Measurements from ENCODE around the gene MRPS7. TPM values are rescaled to one million over a fixed set of nuclear protein-coding genes. Genes with fewer than 3 reads are reported as not detected.

Gene MRPS7
- total and polyA plus RNA-seq, 2 experiments from 2014 or later = 47.5 to 102 TPM

GRCh38 chr17:75260641-75261335, 891 bp upstream of the MRPS7 start:
- H3K9me3 ChIP-seq (ENCODE audit: low read depth) = no peaks in the 10 kb centered on the region

DNA sequence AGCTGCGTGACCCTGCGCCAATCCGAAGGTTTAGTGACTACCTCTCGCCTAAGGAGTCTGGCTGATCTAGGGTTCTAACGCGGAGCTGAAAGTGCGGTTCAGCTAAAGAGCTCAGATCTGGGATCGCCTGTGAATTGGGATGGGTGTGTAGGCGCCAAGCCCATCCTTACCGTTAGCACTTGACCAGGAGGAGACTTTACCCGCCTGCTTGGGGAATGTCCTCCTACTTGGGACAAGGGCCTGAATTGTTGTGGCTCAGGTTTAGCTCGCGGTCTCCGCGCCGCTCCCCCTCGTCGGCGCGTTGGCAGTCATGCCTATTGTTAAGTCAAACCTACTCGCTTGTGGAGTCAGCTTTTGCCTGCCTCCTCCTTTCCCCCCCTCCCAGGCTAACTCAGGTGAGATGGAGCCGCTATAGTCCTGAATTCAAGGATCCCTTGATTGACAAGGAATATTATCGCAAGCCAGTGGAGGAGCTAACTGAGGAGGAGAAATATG, 480 bp downstream of the MRPS7 start:
- DNase-seq (ENCODE audit: low spot score) = peak; percentile 33
- WGBS (ENCODE audit: low lambda C conversion rate, missing lambda C conversion rate) = 2% methylated on average over 23 of the region's 23 CpGs
- H3K4me1 ChIP-seq (ENCODE audit: insufficient read depth) = peaks cover 8% of the 10 kb centered on the region
- no peaks in the 10 kb centered on the region for H3K9me3 ChIP-seq (ENCODE audit: low read depth)
- H4K20me1 ChIP-seq (ENCODE audit: insufficient read depth, poor library complexity, severe bottlenecking) = peaks cover 11% of the 10 kb centered on the region
- H3K9me2 ChIP-seq (replicated peaks; ENCODE audit: insufficient read depth) = no peaks in the 10 kb centered on the region
- H3K27me3 ChIP-seq = no peaks in the 10 kb centered on the region
- TF ChIP-seq EZH2phosphoT487 (IDR thresholded peaks at IDR 0.05; ENCODE audit: low read depth, severe bottlenecking, unreplicated experiment) (no peak), EZH2 (IDR thresholded peaks at IDR 0.05; ENCODE audit: borderline replicate concordance) (no peak)
- TF ChIP-seq, protein P1, sequence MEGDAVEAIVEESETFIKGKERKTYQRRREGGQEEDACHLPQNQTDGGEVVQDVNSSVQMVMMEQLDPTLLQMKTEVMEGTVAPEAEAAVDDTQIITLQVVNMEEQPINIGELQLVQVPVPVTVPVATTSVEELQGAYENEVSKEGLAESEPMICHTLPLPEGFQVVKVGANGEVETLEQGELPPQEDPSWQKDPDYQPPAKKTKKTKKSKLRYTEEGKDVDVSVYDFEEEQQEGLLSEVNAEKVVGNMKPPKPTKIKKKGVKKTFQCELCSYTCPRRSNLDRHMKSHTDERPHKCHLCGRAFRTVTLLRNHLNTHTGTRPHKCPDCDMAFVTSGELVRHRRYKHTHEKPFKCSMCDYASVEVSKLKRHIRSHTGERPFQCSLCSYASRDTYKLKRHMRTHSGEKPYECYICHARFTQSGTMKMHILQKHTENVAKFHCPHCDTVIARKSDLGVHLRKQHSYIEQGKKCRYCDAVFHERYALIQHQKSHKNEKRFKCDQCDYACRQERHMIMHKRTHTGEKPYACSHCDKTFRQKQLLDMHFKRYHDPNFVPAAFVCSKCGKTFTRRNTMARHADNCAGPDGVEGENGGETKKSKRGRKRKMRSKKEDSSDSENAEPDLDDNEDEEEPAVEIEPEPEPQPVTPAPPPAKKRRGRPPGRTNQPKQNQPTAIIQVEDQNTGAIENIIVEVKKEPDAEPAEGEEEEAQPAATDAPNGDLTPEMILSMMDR (IDR thresholded peaks at IDR 0.05; ENCODE audit: poor library complexity) = no peak
- no peaks in the 10 kb centered on the region for H3K36me3 ChIP-seq (replicated peaks; ENCODE audit: insufficient read depth, low read depth)
- peak overlapping the region; percentile 65 for H2AFZ ChIP-seq
- H3K27ac ChIP-seq = peak overlapping the region; percentile 97
- H3K4me2 ChIP-seq = peak overlapping the region; percentile 85
- H3K4me3 ChIP-seq = peak overlapping the region; percentile 77
- H3K79me2 ChIP-seq = peaks cover 55% of the 10 kb centered on the region

More at GRCh38 chr17:75260641-75261335, 891 bp upstream of the MRPS7 start:
- DNase-seq (ENCODE audit: low spot score) = no peak
- WGBS (ENCODE audit: low lambda C conversion rate, missing lambda C conversion rate) = 5% methylated on average over 31 of the region's 31 CpGs
- H3K4me1 ChIP-seq (ENCODE audit: insufficient read depth) = peaks cover 8% of the 10 kb centered on the region
- peaks cover 11% of the 10 kb centered on the region for H4K20me1 ChIP-seq (ENCODE audit: insufficient read depth, poor library complexity, severe bottlenecking)
- H3K4me3 ChIP-seq = peak overlapping the region; percentile 79
- no peaks in the 10 kb centered on the region for H3K27me3 ChIP-seq
- no peaks in the 10 kb centered on the region for H3K9me2 ChIP-seq (replicated peaks; ENCODE audit: insufficient read depth)
- peak overlapping the region; percentile 80 for H2AFZ ChIP-seq
- H3K27ac ChIP-seq = peak overlapping the region; percentile 97
- TF ChIP-seq EZH2 (IDR thresholded peaks at IDR 0.05; ENCODE audit: borderline replicate concordance) = no peak
- no peak for TF ChIP-seq EZH2phosphoT487 (IDR thresholded peaks at IDR 0.05; ENCODE audit: low read depth, severe bottlenecking, unreplicated experiment)
- TF ChIP-seq, protein P1 (IDR thresholded peaks at IDR 0.05; ENCODE audit: poor library complexity) = peak; percentile 22
- H3K79me2 ChIP-seq = peaks cover 63% of the 10 kb centered on the region
- no peaks in the 10 kb centered on the region for H3K36me3 ChIP-seq (replicated peaks; ENCODE audit: insufficient read depth, low read depth)
- peak overlapping the region; percentile 87 for H3K4me2 ChIP-seq

DNA sequence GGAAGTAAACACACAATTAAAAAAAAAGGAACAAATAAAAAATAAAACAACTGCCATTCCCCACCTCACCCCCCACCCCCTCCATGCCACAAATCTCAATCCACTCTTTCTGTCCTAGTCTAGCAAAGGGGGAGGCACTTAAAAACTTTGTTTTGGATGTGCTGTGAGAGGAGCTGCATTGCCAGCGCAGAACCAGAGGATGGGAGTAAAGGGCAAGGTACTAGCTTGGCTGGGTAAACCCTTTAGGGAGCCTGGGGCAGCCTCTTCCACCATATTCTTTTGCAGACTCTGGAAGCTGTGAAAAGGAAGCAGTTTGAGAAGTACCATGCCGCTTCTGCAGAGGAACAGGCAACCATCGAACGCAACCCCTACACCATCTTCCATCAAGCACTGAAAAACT, 1.4 kb downstream of the MRPS7 start:
- Histone ChIP-seq H3K79me2 (peaks cover 47% of the 10 kb centered on the region), H3K36me3 (replicated peaks; ENCODE audit: insufficient read depth, low read depth) (no peaks in the 10 kb centered on the region), H3K4me1 (ENCODE audit: insufficient read depth) (peaks cover 8% of the 10 kb centered on the region), H3K27me3 (no peaks in the 10 kb centered on the region), H2AFZ (no peak overlapping the region), H3K4me2 (peak overlapping the region; percentile 85), H3K4me3 (no peak overlapping the region), H3K27ac (no peak overlapping the region), H3K9me3 (ENCODE audit: low read depth) (no peaks in the 10 kb centered on the region), H3K9me2 (replicated peaks; ENCODE audit: insufficient read depth) (no peaks in the 10 kb centered on the region), H4K20me1 (ENCODE audit: insufficient read depth, poor library complexity, severe bottlenecking) (peaks cover 11% of the 10 kb centered on the region)
- WGBS (ENCODE audit: low lambda C conversion rate, missing lambda C conversion rate) = 96% methylated on average over 4 of the region's 4 CpGs
- DNase-seq (ENCODE audit: low spot score) = no peak
- no peak for TF ChIP-seq EZH2 (IDR thresholded peaks at IDR 0.05; ENCODE audit: borderline replicate concordance)
- no peak for TF ChIP-seq EZH2phosphoT487 (IDR thresholded peaks at IDR 0.05; ENCODE audit: low read depth, severe bottlenecking, unreplicated experiment)
- TF ChIP-seq, protein P1 (IDR thresholded peaks at IDR 0.05; ENCODE audit: poor library complexity) = no peak

Measured in hepatocyte (in vitro differentiated cells).